ENCODE results near the gene POLR3GL.
"Not testable (repeated sequence)": the region's sequence is repeated elsewhere in the genome, so short reads cannot be mapped to it uniquely, and the experiment has no call there.

POLR3GL gene

GRCh38 chr1:146021622-146022402 lies 57.3 kb downstream of the POLR3GL start, which contains the start of gene HJV:
Gene HJV (minus strand): TSS chr1:146021735. CDS start chr1:146020231, 1,504 bp downstream.
- H3K27ac ChIP-seq (replicated peaks), result no peak within 1 kb of the TSS
- TF ChIP-seq CTCF (IDR thresholded peaks at IDR 0.05; ENCODE audit: insufficient read depth, low read length), result no peak
- TF ChIP-seq, protein P1, sequence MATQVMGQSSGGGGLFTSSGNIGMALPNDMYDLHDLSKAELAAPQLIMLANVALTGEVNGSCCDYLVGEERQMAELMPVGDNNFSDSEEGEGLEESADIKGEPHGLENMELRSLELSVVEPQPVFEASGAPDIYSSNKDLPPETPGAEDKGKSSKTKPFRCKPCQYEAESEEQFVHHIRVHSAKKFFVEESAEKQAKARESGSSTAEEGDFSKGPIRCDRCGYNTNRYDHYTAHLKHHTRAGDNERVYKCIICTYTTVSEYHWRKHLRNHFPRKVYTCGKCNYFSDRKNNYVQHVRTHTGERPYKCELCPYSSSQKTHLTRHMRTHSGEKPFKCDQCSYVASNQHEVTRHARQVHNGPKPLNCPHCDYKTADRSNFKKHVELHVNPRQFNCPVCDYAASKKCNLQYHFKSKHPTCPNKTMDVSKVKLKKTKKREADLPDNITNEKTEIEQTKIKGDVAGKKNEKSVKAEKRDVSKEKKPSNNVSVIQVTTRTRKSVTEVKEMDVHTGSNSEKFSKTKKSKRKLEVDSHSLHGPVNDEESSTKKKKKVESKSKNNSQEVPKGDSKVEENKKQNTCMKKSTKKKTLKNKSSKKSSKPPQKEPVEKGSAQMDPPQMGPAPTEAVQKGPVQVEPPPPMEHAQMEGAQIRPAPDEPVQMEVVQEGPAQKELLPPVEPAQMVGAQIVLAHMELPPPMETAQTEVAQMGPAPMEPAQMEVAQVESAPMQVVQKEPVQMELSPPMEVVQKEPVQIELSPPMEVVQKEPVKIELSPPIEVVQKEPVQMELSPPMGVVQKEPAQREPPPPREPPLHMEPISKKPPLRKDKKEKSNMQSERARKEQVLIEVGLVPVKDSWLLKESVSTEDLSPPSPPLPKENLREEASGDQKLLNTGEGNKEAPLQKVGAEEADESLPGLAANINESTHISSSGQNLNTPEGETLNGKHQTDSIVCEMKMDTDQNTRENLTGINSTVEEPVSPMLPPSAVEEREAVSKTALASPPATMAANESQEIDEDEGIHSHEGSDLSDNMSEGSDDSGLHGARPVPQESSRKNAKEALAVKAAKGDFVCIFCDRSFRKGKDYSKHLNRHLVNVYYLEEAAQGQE (IDR thresholded peaks at IDR 0.05; ENCODE audit: insufficient replicate concordance, low read depth), result no peak
- TF ChIP-seq POLR2AphosphoS5 (IDR thresholded peaks at IDR 0.05; ENCODE audit: low read depth), result no peak
- no peak for TF ChIP-seq GABPA (IDR thresholded peaks at IDR 0.05; ENCODE audit: low read depth)
- TF ChIP-seq SPI1 (IDR thresholded peaks at IDR 0.05; ENCODE audit: borderline replicate concordance, low read depth), result no peak

DNA sequence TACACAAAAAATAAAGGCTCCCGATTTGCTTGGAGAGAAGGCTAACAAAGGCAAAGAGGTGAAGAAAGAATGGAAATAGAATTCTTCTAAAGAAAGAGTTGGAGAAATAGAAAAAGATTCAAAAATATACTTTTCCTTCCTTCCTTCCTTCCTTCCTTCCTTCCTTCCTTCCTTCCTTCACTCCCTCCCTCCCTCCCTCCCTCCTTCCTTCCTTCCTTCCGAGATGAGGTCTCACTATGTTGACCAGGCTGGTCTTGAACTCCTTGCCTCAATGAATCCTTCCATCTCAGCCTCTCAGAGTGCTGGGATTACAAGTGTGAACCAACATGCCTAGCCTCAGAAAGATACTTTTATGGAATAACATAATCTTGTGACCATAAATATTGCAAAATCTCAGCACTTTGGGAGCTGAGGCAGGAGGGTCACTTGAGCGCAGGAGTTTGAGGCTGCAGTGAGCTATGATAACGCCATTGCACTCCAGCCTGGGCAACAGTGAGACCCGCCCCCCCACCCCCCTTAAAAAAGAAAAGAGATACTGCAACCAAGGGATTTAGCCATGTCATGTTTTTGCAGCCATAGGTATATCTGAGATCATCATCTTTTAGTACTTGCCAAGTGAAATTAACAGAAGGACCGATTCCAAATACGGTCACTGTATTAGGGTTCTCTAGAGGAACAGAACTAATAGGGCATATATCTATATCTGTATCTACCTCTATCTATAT lies 58.1 kb downstream of the POLR3GL start:
- TF ChIP-seq CTCF (IDR thresholded peaks at IDR 0.05; ENCODE audit: insufficient read depth, low read length) (no peak), SPI1 (IDR thresholded peaks at IDR 0.05; ENCODE audit: borderline replicate concordance, low read depth) (no peak), GABPA (IDR thresholded peaks at IDR 0.05; ENCODE audit: low read depth) (no peak), POLR2AphosphoS5 (IDR thresholded peaks at IDR 0.05; ENCODE audit: low read depth) (no peak)
- TF ChIP-seq, protein P1 (IDR thresholded peaks at IDR 0.05; ENCODE audit: insufficient replicate concordance, low read depth), result no peak
- no peak for DNase-seq (ENCODE audit: low read depth in 1 of 2, low spot score in 1 of 2)
- no peak overlapping the region for H3K27ac ChIP-seq (replicated peaks)
- peaks cover 8% of the 10 kb centered on the region for H3K27me3 ChIP-seq (ENCODE audit: insufficient read depth, poor library complexity, severe bottlenecking)
- no peak overlapping the region for H3K4me3 ChIP-seq (replicated peaks; ENCODE audit: insufficient read depth, low read length)

More at GRCh38 chr1:146021622-146022402, 57.3 kb downstream of the POLR3GL start, which contains the start of gene HJV:
- Histone ChIP-seq H3K27me3 (ENCODE audit: insufficient read depth, poor library complexity, severe bottlenecking) (peaks cover 8% of the 10 kb centered on the region), H3K4me3 (replicated peaks; ENCODE audit: insufficient read depth, low read length) (no peak within 1 kb of the TSS)
- no peak for DNase-seq (ENCODE audit: low read depth in 1 of 2, low spot score in 1 of 2)

DNA sequence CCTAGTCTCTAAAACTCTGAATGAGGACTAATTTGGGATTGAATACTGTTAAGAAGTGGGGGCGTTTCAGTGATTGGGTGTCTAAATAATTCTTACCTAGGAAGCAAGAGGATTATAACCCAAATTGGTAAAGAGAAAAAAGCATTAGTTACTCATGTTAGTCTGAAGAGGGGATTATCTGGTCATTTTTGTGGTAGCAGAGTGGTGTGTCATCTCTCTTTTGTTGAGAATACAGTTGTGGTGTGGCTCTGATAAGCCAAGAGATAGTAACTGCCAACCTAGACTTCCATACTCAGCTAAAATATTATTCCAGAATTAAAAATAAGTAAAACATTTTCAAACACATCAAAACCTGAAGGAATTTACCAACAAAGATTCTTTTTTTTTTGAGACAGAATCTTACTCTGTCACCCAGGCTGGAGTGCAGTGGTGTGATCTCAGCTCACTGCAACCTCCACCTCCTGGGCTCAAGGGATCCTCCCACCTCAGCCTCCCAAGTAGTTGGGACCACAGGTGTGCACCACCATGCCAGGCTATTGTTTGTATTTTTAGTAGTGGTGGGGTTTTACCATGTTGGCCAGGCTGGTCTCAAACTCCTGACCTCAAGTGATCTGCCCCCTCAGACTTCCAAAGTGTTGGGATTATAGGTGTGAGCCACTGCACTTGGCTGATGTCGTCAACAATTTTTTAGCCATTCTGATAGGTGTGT lies 61.5 kb downstream of the POLR3GL start:
- H3K4me3 ChIP-seq (replicated peaks; ENCODE audit: insufficient read depth, low read length); H3K27ac ChIP-seq (replicated peaks); H3K27me3 ChIP-seq (ENCODE audit: insufficient read depth, poor library complexity, severe bottlenecking); DNase-seq (ENCODE audit: low read depth in 1 of 2, low spot score in 1 of 2): not testable (repeated sequence)

DNA sequence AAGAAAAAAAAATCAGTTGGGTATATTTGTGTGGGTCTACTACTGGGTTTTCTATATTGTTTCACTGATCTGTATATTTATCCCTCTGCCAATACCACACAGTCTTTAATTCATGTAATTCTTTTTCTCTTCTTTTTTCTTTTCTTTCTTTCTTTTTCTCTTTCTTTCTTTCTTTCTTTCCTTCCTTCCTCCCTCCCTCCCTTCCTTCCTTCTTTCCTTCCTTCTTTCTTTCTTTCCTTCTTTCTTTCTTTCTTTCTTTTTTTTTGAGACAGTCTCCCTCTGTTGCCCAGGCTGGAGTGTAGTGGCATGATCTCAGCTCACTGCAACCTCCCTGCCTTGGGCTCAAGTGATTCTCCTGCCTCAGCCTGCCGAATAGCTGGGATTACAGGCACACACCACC lies 62.2 kb downstream of the POLR3GL start:
- not testable (repeated sequence) for DNase-seq (ENCODE audit: low read depth in 1 of 2, low spot score in 1 of 2); H3K27ac ChIP-seq (replicated peaks); H3K4me3 ChIP-seq (replicated peaks; ENCODE audit: insufficient read depth, low read length)

More for the DNA sequence above, 62.2 kb downstream of the POLR3GL start:
- H3K27me3 ChIP-seq (ENCODE audit: insufficient read depth, poor library complexity, severe bottlenecking), result not testable (repeated sequence)

Measured in HL-60 (cell line).